IPS DF 4.7 (cell line): ENCODE results near the gene ADGRL2.

Experiments
- DNase-seq: peaks from one replicate; pipeline ENCODE4 v3.0.0-alpha.2; 2013; ENCODE audit warnings: low spot score; ENCODE audit errors: extremely low read depth

The ADGRL2 gene

DNA sequence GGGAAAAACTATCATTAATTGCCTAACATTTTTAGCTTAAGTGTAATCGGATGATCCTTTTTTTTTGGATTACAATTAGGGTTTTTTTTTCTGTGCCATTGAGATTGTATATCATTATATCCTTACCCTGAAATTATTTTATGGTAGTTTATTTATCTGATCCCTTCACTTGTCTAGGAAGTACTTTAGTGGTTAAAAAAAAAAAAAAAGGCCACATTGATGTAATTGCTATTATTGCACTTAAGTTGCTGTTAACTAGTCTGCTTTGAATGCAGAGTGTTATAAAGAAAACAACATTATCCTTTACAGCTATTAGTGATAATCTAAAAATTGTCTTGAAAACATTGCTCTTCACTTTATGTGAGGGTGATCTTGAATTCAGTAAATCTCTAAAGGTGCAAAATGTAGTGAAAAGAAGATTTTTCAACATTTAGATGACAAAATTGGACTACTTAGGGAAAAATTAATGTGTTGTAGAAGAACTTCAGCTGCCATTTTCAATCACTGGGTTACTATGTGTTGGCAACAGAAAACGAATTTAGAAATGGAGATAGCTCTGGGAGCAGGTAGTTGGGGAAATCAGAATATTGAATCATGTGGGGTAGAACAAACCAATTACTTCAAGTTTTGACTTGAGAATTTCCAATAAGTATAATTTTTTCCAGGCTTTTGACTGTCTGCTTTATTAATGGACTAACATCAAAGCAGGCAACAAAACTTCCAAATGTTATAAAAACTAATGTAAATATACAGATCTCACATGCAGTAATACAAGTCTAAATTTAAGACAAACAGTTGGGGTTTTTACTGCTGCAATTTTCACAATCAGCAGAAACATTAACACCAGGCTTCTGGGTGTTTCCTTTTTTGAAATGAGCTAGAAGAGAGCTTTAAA, 5.0 kb downstream of the ADGRL2 start:
- DNase-seq = no peak

DNA sequence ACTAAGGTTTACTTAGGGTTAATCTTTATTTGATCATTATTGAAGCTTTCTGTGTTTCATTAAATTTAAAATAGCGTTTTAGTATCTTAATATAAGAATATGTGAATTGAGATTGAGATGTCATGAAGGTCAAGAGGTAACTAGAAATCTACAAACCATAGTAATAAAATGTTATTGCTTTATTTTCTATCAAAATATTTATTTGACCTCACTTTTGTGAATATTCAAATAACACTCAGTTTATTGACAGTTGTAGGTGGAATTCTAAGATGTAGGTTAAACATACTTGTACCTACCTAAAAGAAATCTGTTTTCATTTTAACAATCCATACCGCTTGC, 5.7 kb downstream of the ADGRL2 start:
- no peak for DNase-seq

DNA sequence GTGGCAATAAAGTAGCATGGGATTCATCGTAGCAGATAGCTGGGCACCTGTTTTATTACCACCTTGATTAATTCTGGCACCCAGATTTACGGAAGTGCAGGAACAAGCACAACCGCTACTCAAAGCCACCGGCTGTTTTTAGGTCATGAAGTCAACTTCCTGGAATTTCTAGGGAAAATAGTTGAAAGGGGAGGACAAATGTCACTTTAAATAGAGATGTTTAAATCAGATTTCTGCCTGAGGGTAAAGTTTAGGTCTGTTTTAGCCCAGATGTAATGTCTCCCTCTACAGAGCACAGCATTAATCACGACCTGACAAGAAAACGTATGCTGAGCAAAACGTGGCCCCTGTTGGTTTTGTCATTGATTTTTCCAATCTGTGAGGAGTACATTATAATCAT, 8.0 kb downstream of the ADGRL2 start:
- DNase-seq = no peak

DNA sequence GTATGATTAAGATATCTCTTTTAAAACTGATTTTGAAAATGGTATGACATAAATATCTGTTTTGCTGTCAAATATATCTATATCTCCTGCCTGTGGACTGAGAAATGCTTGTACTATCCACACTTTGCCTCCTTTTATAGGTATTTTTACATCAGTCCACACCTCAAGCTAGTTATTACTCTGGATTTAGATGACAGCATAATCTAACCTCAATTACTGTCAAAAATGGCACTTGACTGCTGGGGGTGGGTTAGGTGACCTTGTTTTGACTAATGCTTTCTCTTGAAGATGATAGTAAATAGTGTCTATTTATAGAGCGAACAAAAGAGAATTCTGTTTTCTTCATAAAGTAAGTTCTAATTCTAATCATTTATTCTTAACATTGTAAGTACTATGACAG, 9.1 kb downstream of the ADGRL2 start:
- DNase-seq = no peak

DNA sequence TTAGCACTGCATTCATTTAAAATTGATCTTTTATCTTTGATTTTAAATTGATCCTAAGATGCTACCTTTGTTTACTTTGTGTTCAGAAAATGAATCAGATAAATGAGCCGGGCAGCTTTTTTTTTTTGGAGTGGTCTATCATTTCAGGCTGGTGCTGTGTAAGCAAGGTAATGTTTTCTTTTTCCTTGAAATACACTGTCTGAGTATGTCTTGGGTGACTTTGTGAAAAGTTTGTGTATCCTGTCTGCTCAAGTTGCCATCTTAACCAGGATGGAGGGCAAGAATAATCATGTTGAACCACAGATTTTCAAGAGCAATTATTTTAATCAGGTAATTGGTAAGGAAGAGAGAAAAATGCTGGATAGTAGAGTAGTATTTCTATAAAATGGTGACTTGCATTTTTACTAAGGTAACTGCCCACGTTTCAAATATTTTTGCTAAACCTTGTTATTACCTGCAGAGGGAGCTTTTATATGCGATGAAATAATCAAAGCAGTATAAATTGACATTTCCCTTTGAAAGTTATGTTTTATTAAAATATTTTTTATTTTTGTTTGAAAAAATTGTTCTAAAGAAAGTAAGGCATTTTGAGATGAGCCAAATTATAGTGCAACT, 11.1 kb downstream of the ADGRL2 start:
- DNase-seq = no peak

DNA sequence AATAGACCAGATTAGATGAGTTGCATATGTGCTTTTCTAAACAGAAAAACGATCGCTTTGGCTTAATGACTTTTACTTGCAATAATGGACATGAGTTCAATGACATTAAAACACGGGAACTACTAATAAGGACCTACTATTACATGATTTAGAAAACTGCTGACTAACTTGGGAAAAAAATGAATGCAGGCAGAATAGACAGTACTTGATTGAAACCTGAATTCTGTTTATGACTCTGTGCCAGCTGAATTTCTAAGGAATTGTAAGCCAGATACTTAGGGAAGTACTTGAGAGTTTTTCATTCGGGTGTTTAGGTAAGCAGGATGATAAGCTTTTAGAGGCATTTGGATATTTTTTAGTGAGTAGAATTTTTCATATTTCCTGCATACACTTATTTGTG, 12.0 kb downstream of the ADGRL2 start:
- DNase-seq = no peak

DNA sequence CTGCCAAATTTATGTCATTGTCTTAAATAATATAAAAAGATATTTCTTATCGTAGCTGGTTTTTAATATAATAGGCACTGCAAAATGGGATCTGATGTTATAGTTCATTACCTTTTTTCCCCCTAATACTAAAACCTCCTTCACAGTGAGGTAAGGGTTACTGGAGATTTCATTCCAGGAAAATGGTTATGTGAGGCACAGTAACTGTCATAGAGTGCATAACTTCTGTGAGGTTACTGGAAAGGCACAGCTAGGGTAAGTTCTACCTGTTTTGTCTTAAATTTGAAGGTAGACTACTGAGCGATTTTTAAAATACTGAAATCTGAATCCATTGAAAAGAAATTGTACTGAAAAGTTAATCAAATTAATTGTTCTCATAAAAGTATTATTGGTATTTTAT, 13.0 kb downstream of the ADGRL2 start:
- DNase-seq = no peak

DNA sequence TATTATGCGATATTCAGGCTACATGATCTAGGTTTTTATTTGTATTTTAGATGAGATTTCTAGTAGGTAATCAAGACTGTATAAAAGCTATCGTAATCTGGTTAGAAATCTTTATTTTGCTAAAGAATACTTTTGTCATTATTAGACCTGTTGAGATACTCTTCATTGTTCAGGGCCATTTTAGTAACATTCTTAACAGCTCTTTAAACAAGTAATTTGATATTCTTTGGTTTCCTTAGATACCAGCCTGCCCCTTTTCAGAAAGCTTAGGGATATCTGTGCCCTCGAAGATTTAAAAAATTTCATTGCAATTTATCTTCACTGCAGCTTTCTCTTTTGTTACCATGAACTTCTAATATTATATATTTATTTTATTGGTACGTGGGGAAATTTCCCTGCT, 18.9 kb downstream of the ADGRL2 start:
- DNase-seq = no peak

DNA sequence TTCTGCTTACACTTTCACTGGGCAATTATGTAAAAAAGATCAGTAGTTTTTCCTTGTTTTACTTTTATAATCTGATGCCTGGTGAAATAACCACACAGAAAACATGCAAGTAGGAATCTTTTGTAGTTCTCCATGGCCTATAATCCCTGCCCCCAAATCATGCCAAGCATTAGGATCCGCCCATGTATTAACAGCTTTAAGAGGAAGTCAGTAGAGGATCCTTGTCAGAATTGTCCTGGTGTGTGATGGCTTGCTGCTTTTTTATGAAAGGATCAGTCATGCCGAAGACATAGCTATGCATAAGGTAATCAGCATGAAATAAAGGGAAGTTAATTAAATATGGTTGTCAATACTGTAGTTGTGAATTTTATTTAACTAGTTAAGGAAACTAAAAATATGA, 20.0 kb downstream of the ADGRL2 start:
- no peak for DNase-seq

DNA sequence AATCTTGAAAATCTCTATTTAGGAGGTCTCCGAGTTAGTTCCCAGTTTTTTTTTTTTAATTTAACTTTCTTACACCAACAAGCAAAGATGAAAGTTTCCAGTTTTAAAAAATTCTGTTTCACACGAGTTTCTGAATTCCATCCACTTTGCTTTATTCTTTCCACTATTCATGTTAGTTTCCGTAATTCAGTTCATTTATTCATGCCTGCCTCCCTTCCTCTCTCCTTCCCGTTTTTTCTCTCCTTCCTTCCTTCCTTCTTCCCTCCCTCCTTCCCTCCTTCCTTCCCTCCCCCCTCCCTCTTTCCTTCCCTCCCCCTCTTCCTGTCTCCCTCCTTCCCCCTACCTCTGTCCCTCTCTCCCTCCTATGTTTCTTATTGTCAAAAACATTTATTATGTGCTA, 22.3 kb downstream of the ADGRL2 start:
- no peak for DNase-seq

DNA sequence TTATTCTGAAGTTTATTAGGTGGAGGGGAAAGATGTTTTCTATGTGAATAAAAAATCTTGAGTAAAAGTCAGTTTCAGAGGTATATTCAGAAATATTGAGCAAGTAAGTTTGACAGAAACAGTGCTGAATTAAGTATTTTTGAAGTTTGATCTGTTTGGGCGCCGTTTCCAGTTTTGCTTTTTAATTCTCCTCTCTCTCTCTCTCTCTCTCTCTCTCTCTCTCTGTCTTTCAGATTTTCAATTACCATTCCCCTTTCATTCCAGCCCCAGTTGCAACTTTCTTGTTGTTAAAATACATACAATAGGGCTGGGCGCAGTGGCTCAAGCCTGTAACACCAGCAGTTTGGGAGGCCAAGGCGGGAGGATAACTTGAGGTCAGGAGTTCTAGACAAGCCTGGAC, 24.0 kb downstream of the ADGRL2 start:
- DNase-seq = no peak

DNA sequence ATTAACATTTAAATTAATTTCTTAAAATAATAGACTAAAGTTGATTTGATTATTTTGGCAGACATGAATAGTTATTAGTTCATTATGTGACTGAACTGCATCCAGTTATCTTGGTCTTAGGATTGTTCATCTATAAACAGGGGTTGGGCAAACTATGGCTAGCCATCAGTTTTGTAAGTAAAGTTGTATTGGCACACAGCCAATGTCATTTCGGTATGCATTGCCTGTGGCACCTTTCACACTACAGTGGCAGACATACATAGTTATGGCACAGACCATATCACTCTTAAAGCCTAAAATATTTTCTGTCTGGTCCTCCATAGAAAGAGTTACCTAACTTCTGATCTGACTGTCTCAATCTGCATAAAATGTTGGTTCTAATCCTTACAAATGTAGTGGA, 27.2 kb downstream of the ADGRL2 start:
- DNase-seq = no peak

DNA sequence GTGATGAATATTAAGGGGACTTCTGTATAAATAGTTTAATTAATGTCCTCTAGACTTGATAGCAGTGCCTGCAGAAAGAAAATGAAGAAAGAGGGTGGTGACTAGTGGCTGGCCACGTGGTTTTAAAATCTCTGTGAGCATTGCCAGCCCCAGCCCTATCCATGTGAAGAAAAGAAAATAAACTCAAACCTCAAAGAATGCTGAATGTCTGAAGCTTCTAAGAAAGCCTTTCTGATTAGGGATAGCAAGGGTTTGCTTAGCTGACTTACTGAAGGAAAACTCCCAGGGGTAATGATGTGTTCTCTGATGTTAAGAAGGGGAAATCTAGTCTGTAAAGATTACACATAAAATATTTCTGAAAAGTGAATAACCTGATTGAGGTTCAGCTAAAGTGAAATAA, 31.8 kb downstream of the ADGRL2 start:
- no peak for DNase-seq

DNA sequence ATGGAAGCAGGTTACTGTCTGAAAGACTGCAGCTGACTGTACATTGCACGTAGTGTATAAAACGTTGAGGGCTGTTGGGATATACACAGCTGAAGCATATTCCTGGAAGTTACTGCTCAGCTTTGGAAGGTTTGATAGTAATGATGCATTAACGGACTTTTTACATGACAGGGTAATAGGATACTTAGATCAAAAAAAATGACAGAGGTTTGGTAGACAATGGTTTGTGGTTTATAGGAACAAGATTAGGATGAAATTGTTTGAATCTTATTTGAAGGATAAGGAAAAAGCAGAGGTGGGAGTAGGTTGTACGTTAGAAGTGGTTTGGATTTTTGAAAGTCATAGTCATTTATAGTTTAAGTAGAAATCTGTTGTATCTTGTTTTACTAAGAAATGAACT, 33.0 kb downstream of the ADGRL2 start:
- no peak for DNase-seq

DNA sequence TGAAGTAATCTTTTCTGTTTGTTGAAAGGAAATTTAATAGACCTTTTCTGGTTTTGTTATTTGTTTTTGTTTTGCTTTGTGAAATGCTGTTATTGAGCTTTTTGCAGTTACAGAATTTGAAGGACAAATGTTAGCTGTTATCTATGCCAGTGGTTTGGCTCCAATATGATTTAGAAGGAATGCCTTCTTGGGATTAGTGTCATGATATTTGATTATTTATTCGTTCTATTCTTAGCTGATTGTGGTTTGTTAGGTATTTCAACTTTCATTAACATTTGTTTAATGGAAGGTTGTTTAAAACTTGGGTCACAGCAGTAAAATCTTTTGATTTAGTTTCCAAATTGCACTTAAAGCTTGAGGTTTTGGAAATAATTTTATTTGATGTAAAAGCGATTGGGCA, 33.5 kb downstream of the ADGRL2 start:
- DNase-seq = no peak

DNA sequence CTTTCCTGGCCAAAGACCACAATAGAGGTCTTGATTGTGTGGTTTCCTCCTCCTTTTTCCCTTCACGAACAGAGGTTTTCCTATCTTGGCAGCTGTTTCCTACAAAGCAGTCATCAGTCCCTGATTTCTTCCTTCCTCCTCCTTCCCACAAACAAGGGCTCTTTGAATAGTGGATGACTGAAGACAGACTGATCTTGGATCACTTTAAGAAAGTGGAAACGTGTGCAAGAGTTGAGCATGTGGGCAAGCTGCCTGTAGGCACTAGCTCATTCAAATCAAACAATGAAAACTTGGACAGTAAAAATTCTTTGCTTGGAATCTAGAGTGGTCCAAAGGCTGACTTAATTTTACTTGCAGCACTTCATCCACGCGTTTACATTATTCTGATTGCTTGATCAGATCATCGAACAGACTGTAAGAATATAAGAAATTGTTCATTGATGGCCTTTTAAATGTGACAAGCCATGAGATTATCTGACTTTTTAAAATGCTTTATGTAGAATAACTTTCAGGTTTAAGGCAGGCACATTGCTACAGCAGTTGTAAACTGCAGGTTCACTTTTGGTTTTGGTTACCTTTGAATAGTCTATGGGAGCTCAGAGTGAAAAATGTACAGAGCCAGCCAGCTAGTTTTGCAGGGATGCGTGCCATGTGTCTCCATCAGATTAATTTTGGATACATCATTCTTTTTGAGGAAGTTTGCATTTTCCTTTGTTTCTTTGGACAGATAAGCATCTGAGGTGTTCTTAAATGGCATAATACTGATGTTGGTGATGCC, 34.4 kb downstream of the ADGRL2 start:
- DNase-seq = no peak

DNA sequence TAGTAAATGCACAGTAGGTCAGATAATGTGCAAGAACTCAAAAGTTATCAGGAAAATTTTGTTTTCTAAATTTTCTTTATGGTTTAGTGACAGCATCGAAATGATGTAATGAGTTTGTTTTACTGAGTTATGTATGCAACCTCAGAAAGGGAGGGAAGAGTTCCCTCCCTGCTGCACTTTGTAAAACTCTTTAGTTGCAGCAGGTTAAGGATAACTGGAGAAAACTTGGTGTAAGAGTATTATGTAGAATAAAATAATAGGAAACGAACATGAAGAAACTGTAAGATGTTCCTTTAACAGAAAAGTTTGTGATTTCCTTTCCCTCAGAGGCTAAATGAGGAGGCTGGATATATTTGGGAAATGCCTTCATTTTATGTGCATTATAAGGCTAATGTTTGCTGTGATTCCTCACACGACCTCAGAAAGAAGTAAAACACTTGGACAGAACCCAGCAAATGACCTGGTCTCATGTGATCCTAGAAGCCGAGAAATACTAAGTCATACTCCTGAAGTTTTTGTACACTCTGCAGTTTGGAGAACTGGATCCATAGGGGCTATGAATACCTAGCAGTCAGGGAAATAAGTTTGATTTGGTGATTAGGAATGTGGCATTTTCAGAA, 35.4 kb downstream of the ADGRL2 start:
- no peak for DNase-seq

DNA sequence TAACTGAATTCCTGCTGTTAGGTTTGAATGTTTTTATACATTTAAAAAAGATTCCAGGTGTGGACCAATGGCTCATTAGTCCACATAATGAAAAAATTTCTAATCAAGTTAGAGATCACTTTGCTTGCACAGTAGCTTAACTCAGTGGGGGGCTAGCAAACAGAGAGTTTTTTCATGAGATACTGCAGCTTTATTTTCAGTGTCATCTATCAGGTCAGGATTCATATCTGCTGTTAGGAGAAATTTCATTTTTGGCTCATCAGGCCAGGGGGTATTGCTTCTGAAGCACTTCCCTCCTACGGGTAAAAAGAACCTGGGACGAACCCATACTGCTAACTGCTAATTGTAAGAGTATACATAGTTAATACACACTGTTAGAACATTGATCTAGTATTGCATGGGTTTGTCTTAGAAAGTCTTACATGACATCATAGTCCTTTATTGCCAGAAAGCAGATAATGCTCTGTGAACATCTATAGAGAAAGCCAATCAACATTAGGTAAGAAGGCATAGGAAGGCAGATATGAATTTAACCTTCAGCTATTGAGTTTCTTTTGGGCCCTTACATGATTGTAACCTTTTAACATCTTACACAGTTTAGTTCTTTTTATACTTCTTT, 38.0 kb downstream of the ADGRL2 start:
- no peak for DNase-seq

DNA sequence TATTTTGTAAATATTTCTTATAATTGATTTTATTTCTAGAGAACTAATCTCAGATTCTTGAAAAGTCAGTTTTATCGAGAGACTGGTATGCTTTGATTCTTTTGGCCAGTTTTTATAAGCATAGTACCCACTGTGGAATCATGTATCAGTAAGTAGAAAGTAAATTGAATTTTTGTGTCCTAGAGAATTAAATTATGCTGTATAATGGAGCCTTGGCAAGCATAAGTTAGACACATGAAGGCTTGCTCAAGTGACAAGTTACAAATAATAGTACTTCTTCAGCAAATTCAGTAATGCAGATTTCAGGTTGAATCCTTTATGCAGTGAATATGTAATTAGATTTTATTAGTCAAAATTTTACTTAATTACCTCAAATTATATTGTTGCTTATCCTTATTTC, 40.1 kb downstream of the ADGRL2 start:
- no peak for DNase-seq

DNA sequence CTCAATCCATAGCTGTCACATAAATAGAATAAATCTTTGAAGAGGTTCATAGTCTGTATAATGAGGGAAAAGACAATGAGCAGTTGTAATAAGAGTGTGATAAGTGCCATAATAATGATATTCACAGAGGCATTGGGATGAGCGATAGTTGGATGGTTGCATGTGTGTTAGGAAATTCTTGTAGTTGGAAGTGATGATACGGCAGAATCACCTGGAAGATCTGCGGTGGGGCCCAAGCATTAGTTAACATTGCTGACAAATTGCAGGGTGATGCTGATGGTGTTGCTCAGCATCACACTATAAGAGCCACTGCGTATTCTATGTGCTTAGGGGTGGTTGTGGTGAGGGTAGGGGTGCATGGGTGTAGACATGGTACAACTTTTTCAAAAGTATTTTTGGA, 41.1 kb downstream of the ADGRL2 start:
- no peak for DNase-seq

DNA sequence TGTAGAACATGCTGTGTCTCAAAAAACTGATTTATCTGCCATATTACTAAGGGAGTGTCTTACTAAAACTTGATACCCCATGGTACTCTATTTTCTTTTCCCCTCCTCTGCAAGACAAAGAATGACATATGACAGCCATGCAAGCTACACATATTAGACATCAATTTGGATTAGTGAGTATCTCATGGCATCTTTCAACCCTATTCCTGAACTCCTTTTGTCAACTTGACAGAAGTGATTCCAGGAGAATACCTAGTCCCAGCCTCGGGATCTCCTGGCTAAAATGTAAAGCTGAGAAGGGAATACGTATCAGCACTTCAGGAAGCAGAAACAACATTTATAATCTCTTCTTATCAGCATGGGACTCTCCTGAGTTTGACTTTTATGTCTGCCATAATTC, 43.7 kb downstream of the ADGRL2 start:
- DNase-seq = no peak

DNA sequence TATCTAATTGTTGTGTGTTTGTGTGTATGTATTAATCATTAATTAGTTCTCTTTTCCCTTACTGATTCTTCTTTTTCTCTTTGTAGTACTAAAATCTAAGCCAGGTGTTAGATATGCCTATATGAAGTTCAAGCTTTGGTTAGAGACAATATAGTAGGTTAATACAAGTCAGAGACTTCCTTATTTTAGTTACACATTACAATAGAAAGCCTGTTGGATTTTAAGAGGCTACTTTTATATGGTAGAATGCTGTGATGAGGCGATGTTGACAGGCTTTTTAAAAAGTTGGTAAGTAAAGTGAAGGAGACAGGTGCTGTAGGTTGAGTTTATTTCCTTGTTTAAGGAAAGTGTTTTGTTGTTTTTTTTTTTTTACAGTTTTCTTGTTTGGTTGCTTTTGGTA, 45.9 kb downstream of the ADGRL2 start:
- no peak for DNase-seq
